ENCODE measurements around the gene RPL27.
"Not testable (repeated sequence)": the region's sequence is repeated elsewhere in the genome, so short reads cannot be mapped to it uniquely, and the experiment has no call there.

The RPL27 gene

GRCh38 chr17:42997390-42997983 lies 732 bp upstream of the RPL27 start:
- peaks cover 6 to 23% of the 10 kb centered on the region in 2 donors for H3K4me1 ChIP-seq (ENCODE audit: control insufficient read depth in 1 of 2, insufficient read depth in 2 of 2, low read length in 2 of 2)
- H3K27me3 ChIP-seq (ENCODE audit: low read depth, low read length), result no peaks in the 10 kb centered on the region
- H3K9me3 ChIP-seq (ENCODE audit: control insufficient read depth in 1 of 2, low read length in 2 of 2), result no peaks in the 10 kb centered on the region
- peak overlapping the region; percentile 61 for H3K27ac ChIP-seq (ENCODE audit: low read length)
- H3K36me3 ChIP-seq (ENCODE audit: control insufficient read depth in 1 of 2, insufficient read depth in 2 of 2, low read length in 2 of 2), result peaks cover 18 to 48% of the 10 kb centered on the region in 2 donors
- peak overlapping the region; percentile 87 to 96 for H3K4me3 ChIP-seq (ENCODE audit: low read depth in 1 of 2, low read length in 2 of 2)

GRCh38 chr17:42999003-42999525 lies 845 bp downstream of the RPL27 start:
- Histone ChIP-seq H3K9me3 (ENCODE audit: control insufficient read depth in 1 of 2, low read length in 2 of 2) (no peaks in the 10 kb centered on the region), H3K27ac (ENCODE audit: low read length) (peak overlapping the region; percentile 98), H3K4me1 (ENCODE audit: control insufficient read depth in 1 of 2, insufficient read depth in 2 of 2, low read length in 2 of 2) (peaks cover 6 to 23% of the 10 kb centered on the region in 2 donors), H3K27me3 (ENCODE audit: low read depth, low read length) (no peaks in the 10 kb centered on the region), H3K4me3 (ENCODE audit: low read depth in 1 of 2, low read length in 2 of 2) (peak overlapping the region; percentile 87 to 96), H3K36me3 (ENCODE audit: control insufficient read depth in 1 of 2, insufficient read depth in 2 of 2, low read length in 2 of 2) (peaks cover 22 to 48% of the 10 kb centered on the region in 2 donors)

- H3K36me3 ChIP-seq (ENCODE audit: control insufficient read depth in 1 of 2, insufficient read depth in 2 of 2, low read length in 2 of 2), result peaks cover 22 to 47% of the 10 kb centered on the region in 2 donors
- H3K27me3 ChIP-seq (ENCODE audit: low read depth, low read length); H3K4me3 ChIP-seq (ENCODE audit: low read depth in 1 of 2, low read length in 2 of 2); H3K27ac ChIP-seq (ENCODE audit: low read length); H3K9me3 ChIP-seq (ENCODE audit: control insufficient read depth in 1 of 2, low read length in 2 of 2): not testable (repeated sequence)
- peaks cover 6 to 23% of the 10 kb centered on the region in 2 donors for H3K4me1 ChIP-seq (ENCODE audit: control insufficient read depth in 1 of 2, insufficient read depth in 2 of 2, low read length in 2 of 2)
Measured at GRCh38 chr17:43000894-43001293, 2.7 kb downstream of the RPL27 start.

- peaks cover 6 to 19% of the 10 kb centered on the region in 2 donors for H3K4me1 ChIP-seq (ENCODE audit: control insufficient read depth in 1 of 2, insufficient read depth in 2 of 2, low read length in 2 of 2)
- H3K36me3 ChIP-seq (ENCODE audit: control insufficient read depth in 1 of 2, insufficient read depth in 2 of 2, low read length in 2 of 2), result peaks cover 22 to 43% of the 10 kb centered on the region in 2 donors
- peak overlapping the region; percentile 23 for H3K27ac ChIP-seq (ENCODE audit: low read length)
- H3K27me3 ChIP-seq (ENCODE audit: low read depth, low read length), result no peaks in the 10 kb centered on the region
- H3K4me3 ChIP-seq (ENCODE audit: low read depth in 1 of 2, low read length in 2 of 2), result no peak overlapping the region
- H3K9me3 ChIP-seq (ENCODE audit: control insufficient read depth in 1 of 2, low read length in 2 of 2), result no peaks in the 10 kb centered on the region
Measured at GRCh38 chr17:43003542-43004172, 5.4 kb downstream of the RPL27 start.

GRCh38 chr17:43006639-43007551 lies 8.7 kb downstream of the RPL27 start, which contains the start of gene IFI35:
TSS of gene IFI35 (plus strand) at chr17:43006784. CDS start at chr17:43006948, 164 bp downstream.
- H3K4me3 ChIP-seq (ENCODE audit: low read depth in 1 of 2, low read length in 2 of 2), result peak within 1 kb of the TSS; percentile 80 to 97
- H3K4me1 ChIP-seq (ENCODE audit: control insufficient read depth in 1 of 2, insufficient read depth in 2 of 2, low read length in 2 of 2), result peaks cover 0 to 4% of the 10 kb centered on the region in 2 donors
- peaks cover 12 to 19% of the 10 kb centered on the region in 2 donors for H3K36me3 ChIP-seq (ENCODE audit: control insufficient read depth in 1 of 2, insufficient read depth in 2 of 2, low read length in 2 of 2)
- H3K27ac ChIP-seq (ENCODE audit: low read length), result peak within 1 kb of the TSS; percentile 98
- no peaks in the 10 kb centered on the region for H3K9me3 ChIP-seq (ENCODE audit: control insufficient read depth in 1 of 2, low read length in 2 of 2)
- no peaks in the 10 kb centered on the region for H3K27me3 ChIP-seq (ENCODE audit: low read depth, low read length)

- Histone ChIP-seq H3K4me1 (ENCODE audit: control insufficient read depth in 1 of 2, insufficient read depth in 2 of 2, low read length in 2 of 2) (peaks cover 5 to 28% of the 10 kb centered on the region in 2 donors), H3K27ac (ENCODE audit: low read length) (peak overlapping the region; percentile 39), H3K4me3 (ENCODE audit: low read depth in 1 of 2, low read length in 2 of 2) (no peak overlapping the region), H3K36me3 (ENCODE audit: control insufficient read depth in 1 of 2, insufficient read depth in 2 of 2, low read length in 2 of 2) (peaks cover 14 to 33% of the 10 kb centered on the region in 2 donors), H3K9me3 (ENCODE audit: control insufficient read depth in 1 of 2, low read length in 2 of 2) (no peaks in the 10 kb centered on the region), H3K27me3 (ENCODE audit: low read depth, low read length) (no peaks in the 10 kb centered on the region)
Measured at GRCh38 chr17:43010667-43011308, 12.6 kb downstream of the RPL27 start.

- peaks cover 5 to 31% of the 10 kb centered on the region in 2 donors for H3K4me1 ChIP-seq (ENCODE audit: control insufficient read depth in 1 of 2, insufficient read depth in 2 of 2, low read length in 2 of 2)
- peaks cover 18 to 44% of the 10 kb centered on the region in 2 donors for H3K36me3 ChIP-seq (ENCODE audit: control insufficient read depth in 1 of 2, insufficient read depth in 2 of 2, low read length in 2 of 2)
- H3K27me3 ChIP-seq (ENCODE audit: low read depth, low read length), result no peaks in the 10 kb centered on the region
- H3K9me3 ChIP-seq (ENCODE audit: control insufficient read depth in 1 of 2, low read length in 2 of 2), result no peaks in the 10 kb centered on the region
- no peak overlapping the region for H3K4me3 ChIP-seq (ENCODE audit: low read depth in 1 of 2, low read length in 2 of 2)
- H3K27ac ChIP-seq (ENCODE audit: low read length), result no peak overlapping the region
Measured at GRCh38 chr17:43011728-43012472, 13.7 kb downstream of the RPL27 start.

GRCh38 chr17:43013296-43013695 lies 15.1 kb downstream of the RPL27 start:
- no peaks in the 10 kb centered on the region for H3K9me3 ChIP-seq (ENCODE audit: control insufficient read depth in 1 of 2, low read length in 2 of 2)
- no peaks in the 10 kb centered on the region for H3K27me3 ChIP-seq (ENCODE audit: low read depth, low read length)
- no peak overlapping the region for H3K27ac ChIP-seq (ENCODE audit: low read length)
- peaks cover 21 to 48% of the 10 kb centered on the region in 2 donors for H3K36me3 ChIP-seq (ENCODE audit: control insufficient read depth in 1 of 2, insufficient read depth in 2 of 2, low read length in 2 of 2)
- no peak overlapping the region for H3K4me3 ChIP-seq (ENCODE audit: low read depth in 1 of 2, low read length in 2 of 2)
- peaks cover 7 to 36% of the 10 kb centered on the region in 2 donors for H3K4me1 ChIP-seq (ENCODE audit: control insufficient read depth in 1 of 2, insufficient read depth in 2 of 2, low read length in 2 of 2)

- Histone ChIP-seq H3K4me3 (ENCODE audit: low read depth in 1 of 2, low read length in 2 of 2) (no peak overlapping the region), H3K36me3 (ENCODE audit: control insufficient read depth in 1 of 2, insufficient read depth in 2 of 2, low read length in 2 of 2) (peaks cover 21 to 52% of the 10 kb centered on the region in 2 donors), H3K9me3 (ENCODE audit: control insufficient read depth in 1 of 2, low read length in 2 of 2) (no peaks in the 10 kb centered on the region), H3K4me1 (ENCODE audit: control insufficient read depth in 1 of 2, insufficient read depth in 2 of 2, low read length in 2 of 2) (peaks cover 10 to 44% of the 10 kb centered on the region in 2 donors), H3K27ac (ENCODE audit: low read length) (no peak overlapping the region), H3K27me3 (ENCODE audit: low read depth, low read length) (no peaks in the 10 kb centered on the region)
Measured at GRCh38 chr17:43014020-43014648, 15.9 kb downstream of the RPL27 start.

All from muscle layer of duodenum (tissue), 2 donors.